Measurements from ENCODE around the gene FCGR3A.
"Not testable (repeated sequence)": the region's sequence is repeated elsewhere in the genome, so short reads cannot be mapped to it uniquely, and the experiment has no call there.

DNA sequence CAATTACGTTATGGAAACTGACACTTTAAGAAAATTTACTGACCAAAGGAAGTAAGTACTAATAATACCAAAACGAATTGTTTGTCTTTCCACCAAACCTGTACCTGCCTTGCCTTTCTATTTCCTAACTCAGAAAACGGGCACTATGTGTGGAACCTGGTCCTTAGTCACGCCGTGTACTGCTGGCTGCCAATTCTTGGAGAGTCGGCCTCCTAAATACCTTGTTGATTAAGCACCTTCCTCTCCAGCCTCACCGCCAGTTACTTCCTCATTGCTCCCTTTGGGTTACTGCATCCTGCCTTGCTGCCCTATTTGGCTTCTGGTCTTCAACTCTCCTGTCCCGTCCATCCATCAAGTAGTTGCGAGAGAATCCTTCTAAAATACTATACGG is 9.1 kb downstream of the FCGR3A start:
- TF ChIP-seq, protein P1, sequence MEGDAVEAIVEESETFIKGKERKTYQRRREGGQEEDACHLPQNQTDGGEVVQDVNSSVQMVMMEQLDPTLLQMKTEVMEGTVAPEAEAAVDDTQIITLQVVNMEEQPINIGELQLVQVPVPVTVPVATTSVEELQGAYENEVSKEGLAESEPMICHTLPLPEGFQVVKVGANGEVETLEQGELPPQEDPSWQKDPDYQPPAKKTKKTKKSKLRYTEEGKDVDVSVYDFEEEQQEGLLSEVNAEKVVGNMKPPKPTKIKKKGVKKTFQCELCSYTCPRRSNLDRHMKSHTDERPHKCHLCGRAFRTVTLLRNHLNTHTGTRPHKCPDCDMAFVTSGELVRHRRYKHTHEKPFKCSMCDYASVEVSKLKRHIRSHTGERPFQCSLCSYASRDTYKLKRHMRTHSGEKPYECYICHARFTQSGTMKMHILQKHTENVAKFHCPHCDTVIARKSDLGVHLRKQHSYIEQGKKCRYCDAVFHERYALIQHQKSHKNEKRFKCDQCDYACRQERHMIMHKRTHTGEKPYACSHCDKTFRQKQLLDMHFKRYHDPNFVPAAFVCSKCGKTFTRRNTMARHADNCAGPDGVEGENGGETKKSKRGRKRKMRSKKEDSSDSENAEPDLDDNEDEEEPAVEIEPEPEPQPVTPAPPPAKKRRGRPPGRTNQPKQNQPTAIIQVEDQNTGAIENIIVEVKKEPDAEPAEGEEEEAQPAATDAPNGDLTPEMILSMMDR (IDR thresholded peaks at IDR 0.05), result not testable (repeated sequence)
- TF ChIP-seq POLR2A (IDR thresholded peaks at IDR 0.05), result not testable (repeated sequence)
